Activated CD8-positive, alpha-beta T cell treated with anti-CD3 and anti-CD28 coated beads, Interleukin-2, amount 10 ng/mL, durations not matched to agents 7 days and 5 days (primary cell): ENCODE results near the gene MTHFD1L. TPM values are rescaled to one million over a fixed set of nuclear protein-coding genes. Genes with fewer than 3 reads are reported as not detected.

Source experiments
- ATAC-seq: fragments of 150-1000 bp; cut with Tn5 transposase; one replicate; pipeline ENCODE4 v1.10.0; 2021; ENCODE audit warnings: moderate library complexity
- CTCF ChIA-PET: fragments of 350-600 bp; sonication (Branson Sonifier 250); formaldehyde crosslinking; loops from one replicate; lab custom pipeline; 2021; ENCODE audit warnings: antibody characterized with exemption; lab: Charles Lee
- POLR2A ChIA-PET: fragments of 350-600 bp; sonication (Branson Sonifier 250); formaldehyde crosslinking; loops from one replicate; lab custom pipeline; 2021; ENCODE audit warnings: antibody characterized with exemption; lab: Charles Lee
- DNase-seq: peaks from one replicate; pipeline ENCODE4 v3.0.0-alpha.2; 2020
- H3K27ac Mint-ChIP-seq: one replicate; pipeline ENCODE4 v1.8.0; 2021; ENCODE audit warnings: mild to moderate bottlenecking, mixed read lengths
- H3K27me3 Mint-ChIP-seq: one replicate; pipeline ENCODE4 v1.8.0; 2021; ENCODE audit warnings: low read depth, mixed read lengths
- H3K36me3 Mint-ChIP-seq: one replicate; pipeline ENCODE4 v1.8.0; 2021; ENCODE audit warnings: low read depth, mixed read lengths
- H3K4me1 Mint-ChIP-seq: one replicate; pipeline ENCODE4 v1.8.0; 2021; ENCODE audit warnings: low read depth, mixed read lengths
- H3K4me3 Mint-ChIP-seq: one replicate; pipeline ENCODE4 v1.8.0; 2021; ENCODE audit warnings: mild to moderate bottlenecking, mixed read lengths
- H3K9me3 Mint-ChIP-seq: one replicate; pipeline ENCODE4 v1.8.0; 2022; ENCODE audit warnings: mixed read lengths; ENCODE audit not compliant: insufficient read depth
- total RNA-seq, 2 experiments: library from RNA; stranded (reverse); gene quantifications; one replicate each; pipeline ENCODE4 v1.2.3, GENCODE V29; 2021

Gene MTHFD1L
- total RNA-seq, 2 experiments from 2014 or later, result 59.7 to 62.3 TPM

GRCh38 chr6:150887978-150888563, 22.6 kb downstream of the MTHFD1L start:
- no peak for DNase-seq
- no peaks in the 10 kb centered on the region for H3K27me3 Mint-ChIP-seq
- H3K36me3 Mint-ChIP-seq, result peaks cover 48% of the 10 kb centered on the region
- H3K4me1 Mint-ChIP-seq, result no peaks in the 10 kb centered on the region
- no peak for ATAC-seq
- no peak overlapping the region for H3K27ac Mint-ChIP-seq
- CTCF ChIA-PET, result interaction anchor here (1.2 to 13.8 kb wide), 4 partner anchors 34 to 438 kb away, joined by 3 to 326 read pairs (median 4); no protein-coding TSS in a partner anchor
- H3K9me3 Mint-ChIP-seq, result no peaks in the 10 kb centered on the region
- no peak overlapping the region for H3K4me3 Mint-ChIP-seq
- POLR2A ChIA-PET, result no interaction called here

DNA sequence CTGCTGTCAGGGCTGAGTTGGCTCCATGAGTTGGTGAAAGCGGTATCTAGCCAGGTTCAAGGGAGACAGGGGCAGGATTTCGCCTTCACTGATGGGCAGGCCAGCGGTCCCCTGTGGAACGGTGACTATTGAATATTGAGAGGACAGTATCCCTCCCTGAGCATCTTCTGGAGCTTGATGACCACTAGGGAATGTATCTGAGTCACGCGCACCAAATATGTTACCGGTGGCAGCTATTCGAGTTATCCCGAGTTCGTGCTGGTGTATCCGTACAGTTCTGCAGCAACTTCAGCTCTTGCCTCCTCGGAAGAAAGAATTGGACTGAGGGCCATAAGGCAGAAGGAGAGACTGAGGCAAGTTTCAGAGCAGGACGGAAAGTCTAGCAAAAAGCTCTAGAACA, 24.8 kb downstream of the MTHFD1L start:
- Mint-ChIP-seq H3K36me3 (peaks cover 45% of the 10 kb centered on the region), H3K27me3 (no peaks in the 10 kb centered on the region), H3K27ac (no peak overlapping the region), H3K9me3 (no peaks in the 10 kb centered on the region), H3K4me1 (peaks cover 15% of the 10 kb centered on the region), H3K4me3 (no peak overlapping the region)
- POLR2A ChIA-PET, result no interaction called here
- DNase-seq (no peak), ATAC-seq (no peak)
- CTCF ChIA-PET, result interaction anchor here (1.2 to 13.8 kb wide), 5 partner anchors 98 to 444 kb away, joined by 3 to 326 read pairs (median 26); no protein-coding TSS in a partner anchor

DNA sequence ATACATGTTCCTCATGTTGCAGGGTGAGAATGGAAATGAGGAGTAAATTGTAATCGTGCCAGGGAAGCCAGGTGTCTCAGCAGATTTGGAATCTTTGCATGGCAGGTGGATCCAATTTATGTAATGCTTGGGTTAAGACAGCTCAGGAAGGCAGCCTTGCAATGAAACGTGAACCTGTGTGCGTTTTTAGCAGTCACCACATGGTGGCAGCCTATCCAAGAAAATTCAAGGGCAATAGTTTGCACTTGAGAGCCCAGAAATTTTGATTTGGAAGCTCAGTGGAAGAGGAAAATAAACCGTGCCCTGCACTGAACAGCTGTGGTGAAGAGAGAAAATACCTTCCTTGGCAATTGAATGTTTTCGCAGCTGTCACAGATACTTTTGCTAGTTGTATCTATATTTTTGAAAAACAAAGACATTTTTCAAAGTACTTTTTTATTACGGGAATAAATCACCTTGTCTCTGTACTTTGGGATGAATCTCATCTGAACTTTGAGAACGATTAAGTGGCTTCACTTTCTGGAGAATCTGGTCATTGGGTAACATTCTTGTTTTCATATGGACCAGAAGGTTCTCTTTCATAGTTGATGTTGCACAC, 26.5 kb downstream of the MTHFD1L start:
- H3K27me3 Mint-ChIP-seq, result no peaks in the 10 kb centered on the region
- H3K27ac Mint-ChIP-seq, result no peak overlapping the region
- peaks cover 28% of the 10 kb centered on the region for H3K4me1 Mint-ChIP-seq
- no peak overlapping the region for H3K4me3 Mint-ChIP-seq
- peak; percentile 70 for DNase-seq
- peaks cover 47% of the 10 kb centered on the region for H3K36me3 Mint-ChIP-seq
- POLR2A ChIA-PET, result no interaction called here
- CTCF ChIA-PET, result interaction anchor here (0.7 to 13.8 kb wide), 50 partner anchors 9 to 474 kb away, joined by 3 to 326 read pairs (median 4); partner anchors contain the start of genes AKAP12 and MTHFD1L
- ATAC-seq, result peak; percentile 75
- no peaks in the 10 kb centered on the region for H3K9me3 Mint-ChIP-seq

- CTCF ChIA-PET, result interaction anchor here (1.3 to 13.8 kb wide), 8 partner anchors 9 to 547 kb away, joined by 4 to 326 read pairs (median 6); no protein-coding TSS in a partner anchor
- no peak for ATAC-seq
- H3K27ac Mint-ChIP-seq, result no peak overlapping the region
Measured at GRCh38 chr6:150894191-150894744, 28.8 kb downstream of the MTHFD1L start.

GRCh38 chr6:150894935-150895552, 29.5 kb downstream of the MTHFD1L start:
- peak overlapping the region; percentile 36 for H3K4me3 Mint-ChIP-seq
- H3K36me3 Mint-ChIP-seq, result peaks cover 40% of the 10 kb centered on the region
- ATAC-seq (peak; percentile 72), DNase-seq (peak; percentile 40)
- peaks cover 33% of the 10 kb centered on the region for H3K4me1 Mint-ChIP-seq
- CTCF ChIA-PET, result interaction anchor here (0.6 to 13.8 kb wide), 8 partner anchors 8 to 547 kb away, joined by 3 to 326 read pairs (median 5); no protein-coding TSS in a partner anchor
- H3K27me3 Mint-ChIP-seq, result no peaks in the 10 kb centered on the region
- H3K27ac Mint-ChIP-seq, result peak overlapping the region; percentile 43
- no peaks in the 10 kb centered on the region for H3K9me3 Mint-ChIP-seq
- POLR2A ChIA-PET, result no interaction called here

More at GRCh38 chr6:150894191-150894744, 28.8 kb downstream of the MTHFD1L start:
- POLR2A ChIA-PET, result no interaction called here
- peaks cover 33% of the 10 kb centered on the region for H3K4me1 Mint-ChIP-seq
- no peaks in the 10 kb centered on the region for H3K9me3 Mint-ChIP-seq
- peaks cover 42% of the 10 kb centered on the region for H3K36me3 Mint-ChIP-seq
- no peaks in the 10 kb centered on the region for H3K27me3 Mint-ChIP-seq
- H3K4me3 Mint-ChIP-seq, result no peak overlapping the region
- DNase-seq, result no peak

GRCh38 chr6:150895928-150896632, 30.6 kb downstream of the MTHFD1L start:
- peak overlapping the region; percentile 39 for H3K27ac Mint-ChIP-seq
- ChIA-PET CTCF (interaction anchor here (0.6 to 13.8 kb wide), 7 partner anchors 33 to 430 kb away, joined by 3 to 326 read pairs (median 3); no protein-coding TSS in a partner anchor), POLR2A (no interaction called here)
- H3K4me1 Mint-ChIP-seq, result peaks cover 33% of the 10 kb centered on the region
- no peaks in the 10 kb centered on the region for H3K27me3 Mint-ChIP-seq
- H3K9me3 Mint-ChIP-seq, result no peaks in the 10 kb centered on the region
- DNase-seq (no peak), ATAC-seq (peak; percentile 28)
- H3K36me3 Mint-ChIP-seq, result peaks cover 38% of the 10 kb centered on the region
- H3K4me3 Mint-ChIP-seq, result no peak overlapping the region

- ATAC-seq (no peak), DNase-seq (no peak)
- Mint-ChIP-seq H3K36me3 (peaks cover 38% of the 10 kb centered on the region), H3K27me3 (no peaks in the 10 kb centered on the region), H3K4me1 (peaks cover 33% of the 10 kb centered on the region), H3K27ac (no peak overlapping the region), H3K4me3 (no peak overlapping the region), H3K9me3 (no peaks in the 10 kb centered on the region)
- ChIA-PET CTCF (interaction anchor here (1.4 to 13.8 kb wide), 2 partner anchors 117 to 428 kb away, joined by 3 to 326 read pairs; no protein-coding TSS in a partner anchor), POLR2A (no interaction called here)
Measured at GRCh38 chr6:150897400-150897943, 32.0 kb downstream of the MTHFD1L start.

GRCh38 chr6:150898399-150899170, 33.1 kb downstream of the MTHFD1L start:
- no peak for ATAC-seq
- Mint-ChIP-seq H3K4me1 (peaks cover 33% of the 10 kb centered on the region), H3K27ac (peak overlapping the region; percentile 6), H3K27me3 (no peaks in the 10 kb centered on the region), H3K4me3 (no peak overlapping the region), H3K9me3 (no peaks in the 10 kb centered on the region), H3K36me3 (peaks cover 37% of the 10 kb centered on the region)
- CTCF ChIA-PET, result interaction anchor here (1.4 to 2.6 kb wide), 2 partner anchors 116 to 426 kb away, joined by 3 to 8 read pairs; no protein-coding TSS in a partner anchor
- POLR2A ChIA-PET, result interaction anchor here (0.6 kb wide), 1 partner anchor 1393 kb away, joined by 3 read pairs; no protein-coding TSS in a partner anchor
- DNase-seq, result no peak

DNA sequence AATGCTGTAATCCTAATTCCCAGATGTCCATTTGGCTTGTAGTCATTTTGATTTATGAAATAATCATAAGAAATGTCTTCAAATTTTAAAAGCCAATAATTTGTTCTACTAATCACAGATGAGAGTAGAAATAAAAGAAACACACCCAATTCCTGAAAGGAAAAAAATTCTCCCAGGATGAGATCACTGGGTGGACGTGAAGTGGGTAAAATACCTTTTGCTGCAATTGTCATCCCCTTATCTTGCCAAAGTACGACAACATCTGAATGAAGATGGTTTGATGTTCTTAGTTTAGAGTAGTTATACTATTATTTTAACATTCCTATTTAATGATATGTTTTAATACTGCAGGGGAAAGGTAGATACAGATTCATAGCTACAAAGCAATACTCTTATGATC, 33.7 kb downstream of the MTHFD1L start:
- CTCF ChIA-PET, result interaction anchor here (1.1 to 2.6 kb wide), 2 partner anchors 29 to 425 kb away, joined by 3 to 8 read pairs; no protein-coding TSS in a partner anchor
- Mint-ChIP-seq H3K27ac (no peak overlapping the region), H3K4me1 (peaks cover 29% of the 10 kb centered on the region), H3K27me3 (no peaks in the 10 kb centered on the region), H3K36me3 (peaks cover 34% of the 10 kb centered on the region), H3K9me3 (no peaks in the 10 kb centered on the region), H3K4me3 (no peak overlapping the region)
- POLR2A ChIA-PET, result interaction anchor here (0.6 kb wide), 1 partner anchor 1393 kb away, joined by 3 read pairs; no protein-coding TSS in a partner anchor
- DNase-seq, result no peak
- ATAC-seq, result no peak

DNA sequence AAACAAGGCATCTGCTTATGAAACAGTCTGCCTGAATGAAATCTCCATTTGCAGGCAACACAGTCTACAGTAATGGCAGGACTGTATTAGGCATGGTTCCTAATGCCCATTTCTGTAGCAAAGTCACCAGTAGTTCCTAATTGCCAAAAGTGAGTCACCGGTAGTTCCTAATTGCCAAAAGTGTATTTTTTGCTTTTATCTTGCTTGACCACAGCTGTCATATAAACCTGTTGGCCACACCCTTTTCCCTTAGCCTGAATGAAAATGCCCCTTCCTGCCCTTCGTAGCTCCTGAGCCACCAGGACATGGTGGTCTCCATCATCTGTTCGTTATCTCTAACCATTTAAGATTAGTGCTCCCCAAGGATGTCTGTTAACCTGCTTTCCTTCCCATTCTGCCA, 34.5 kb downstream of the MTHFD1L start:
- no peak overlapping the region for H3K27ac Mint-ChIP-seq
- H3K27me3 Mint-ChIP-seq, result no peaks in the 10 kb centered on the region
- H3K4me1 Mint-ChIP-seq, result peaks cover 21% of the 10 kb centered on the region
- ChIA-PET CTCF (interaction anchor here (1.1 to 5.3 kb wide), 3 partner anchors 8 to 424 kb away, joined by 3 to 30 read pairs (median 8); no protein-coding TSS in a partner anchor), POLR2A (no interaction called here)
- peaks cover 30% of the 10 kb centered on the region for H3K36me3 Mint-ChIP-seq
- DNase-seq, result no peak
- H3K9me3 Mint-ChIP-seq, result no peaks in the 10 kb centered on the region
- no peak for ATAC-seq
- no peak overlapping the region for H3K4me3 Mint-ChIP-seq
